Stimulated activated CD8-positive, alpha-beta memory T cell treated with anti-CD3 and anti-CD28 coated beads, Interleukin-12 subunit alpha, Interleukin-12 subunit beta, amount 100 ng/mL, for 1 hour (primary cell): Measurements from ENCODE around the gene SPECC1L.

ENCODE experiments used
- DNase-seq: peaks from one replicate; pipeline ENCODE4 v3.0.0-alpha.2; 2020; ENCODE audit warnings: low read depth

SPECC1L gene

DNA sequence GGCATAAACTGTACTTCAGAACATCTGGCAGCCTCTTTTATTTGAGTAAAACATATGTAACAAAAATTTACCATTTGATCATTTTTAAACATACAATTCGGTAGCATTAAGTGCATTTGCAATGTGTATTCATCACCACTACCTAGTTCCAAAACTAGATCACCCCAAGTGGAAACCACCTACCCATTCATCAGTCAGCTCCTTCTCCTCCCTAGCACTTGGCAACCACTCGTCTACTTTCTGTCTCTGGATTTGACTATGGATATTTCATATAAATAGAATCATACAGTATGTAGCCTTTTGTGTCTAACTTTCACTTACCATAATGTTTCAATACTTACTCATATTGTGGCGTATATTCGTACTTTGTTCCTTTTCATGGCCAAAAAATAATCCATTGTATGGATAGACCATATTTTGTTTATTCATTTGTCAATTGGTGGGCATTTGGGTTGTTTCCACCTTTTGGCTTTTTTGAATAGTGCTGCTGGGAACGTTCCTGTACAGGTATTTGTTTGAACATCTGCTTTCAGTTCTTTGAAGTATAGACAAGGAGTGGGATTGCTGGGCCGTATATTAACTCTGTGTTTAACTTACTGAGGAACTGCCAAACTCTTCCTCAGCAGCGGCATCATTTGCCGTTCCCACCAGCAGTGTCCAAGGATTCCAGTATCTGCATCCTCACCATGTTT lies 129.5 kb downstream of the SPECC1L start:
- no peak for DNase-seq

DNA sequence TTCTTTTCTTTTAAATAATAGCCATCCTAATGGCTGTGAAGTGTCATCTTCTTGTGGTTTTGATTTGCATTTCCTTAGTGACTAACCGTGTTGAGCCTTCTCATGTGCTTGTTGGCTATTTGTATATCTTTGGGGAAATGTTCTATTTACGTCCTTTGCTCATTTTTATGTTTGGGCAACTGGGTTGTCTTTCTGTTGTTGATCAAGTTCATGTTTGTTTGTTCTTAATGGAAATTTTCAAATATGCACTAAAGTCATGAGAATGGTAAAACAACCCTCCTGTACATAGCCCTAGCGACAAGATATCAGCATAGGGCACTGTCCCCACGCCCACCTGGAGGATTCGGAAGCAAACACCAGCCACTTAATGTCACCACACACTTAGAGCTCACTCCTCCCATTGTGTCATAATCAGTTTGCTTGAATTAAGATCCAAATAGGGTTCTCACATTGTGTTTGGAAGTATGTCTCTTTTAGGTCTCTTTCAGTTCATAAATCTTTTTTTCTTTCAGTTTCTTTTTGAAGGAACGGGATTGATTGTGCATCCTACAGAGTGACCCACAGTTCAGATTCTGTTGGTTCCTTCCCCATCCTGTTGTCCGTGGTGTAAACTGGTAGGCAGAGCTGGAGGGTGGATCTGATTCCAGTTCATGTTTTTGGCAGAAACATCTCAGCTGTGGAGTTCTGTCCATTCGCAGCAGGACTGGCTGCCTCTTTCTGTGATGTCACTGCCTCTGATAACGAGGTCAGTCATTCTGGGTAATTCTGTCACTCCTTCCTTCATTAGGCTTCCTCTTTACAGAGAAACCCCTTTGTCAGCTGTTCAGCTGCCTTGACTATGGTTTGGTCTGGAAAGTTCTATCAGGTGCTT lies 130.3 kb downstream of the SPECC1L start:
- no peak for DNase-seq

DNA sequence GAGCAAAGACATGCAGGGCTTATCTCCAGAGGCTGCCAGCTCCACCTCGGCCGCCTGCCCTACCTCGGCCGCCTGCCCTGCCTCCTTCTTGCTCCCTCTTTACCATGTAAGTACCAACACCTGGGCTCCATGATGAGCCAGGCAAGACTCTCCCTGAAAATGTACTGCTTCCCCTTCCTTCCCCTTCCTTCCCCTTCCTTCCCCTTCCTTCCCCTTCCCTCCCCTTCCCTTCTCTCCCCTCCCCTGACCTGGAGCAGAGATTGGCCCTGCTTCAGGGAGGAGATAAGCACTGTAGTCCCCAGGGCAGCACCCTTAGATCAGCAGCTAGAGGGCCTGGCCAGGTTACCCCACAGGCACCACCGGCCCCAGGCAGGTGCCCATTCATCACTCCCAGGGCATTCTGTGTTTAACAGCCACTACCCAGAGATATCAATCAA lies 131.3 kb downstream of the SPECC1L start:
- DNase-seq = no peak

DNA sequence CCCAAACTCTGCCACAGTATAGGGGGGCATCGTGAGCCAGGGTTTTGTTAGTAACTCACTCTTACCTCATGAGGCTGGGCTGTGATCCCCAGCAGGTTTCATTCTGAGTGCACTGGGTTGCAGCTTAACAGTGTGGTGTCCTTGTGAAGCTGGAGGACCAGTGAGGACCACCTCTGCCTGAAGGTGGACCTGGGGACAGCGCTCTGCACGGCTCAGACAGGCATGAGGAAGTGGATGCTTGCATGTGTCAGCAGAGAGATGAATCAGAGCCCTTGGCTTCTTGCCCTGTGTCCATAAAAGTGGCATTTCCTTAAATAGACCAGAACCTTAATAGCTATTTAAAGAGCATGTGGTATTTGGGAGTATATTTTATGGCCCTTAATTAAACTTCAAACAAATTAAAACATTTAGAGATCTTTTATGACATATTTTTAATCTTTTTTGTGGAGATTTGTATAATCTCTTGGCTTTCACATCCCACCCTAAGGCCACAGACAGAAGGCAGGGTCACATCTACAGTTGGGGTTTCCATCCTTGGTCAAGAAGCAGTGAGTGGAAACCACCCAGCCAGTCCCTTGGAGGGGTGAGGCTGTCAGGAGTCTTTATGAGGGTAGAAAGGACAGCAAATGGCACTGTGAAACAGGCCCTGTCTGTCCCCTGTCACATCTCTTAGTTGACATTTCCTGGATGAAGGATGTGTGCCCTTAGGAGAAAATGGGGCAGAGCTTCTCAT lies 132.0 kb downstream of the SPECC1L start:
- no peak for DNase-seq

DNA sequence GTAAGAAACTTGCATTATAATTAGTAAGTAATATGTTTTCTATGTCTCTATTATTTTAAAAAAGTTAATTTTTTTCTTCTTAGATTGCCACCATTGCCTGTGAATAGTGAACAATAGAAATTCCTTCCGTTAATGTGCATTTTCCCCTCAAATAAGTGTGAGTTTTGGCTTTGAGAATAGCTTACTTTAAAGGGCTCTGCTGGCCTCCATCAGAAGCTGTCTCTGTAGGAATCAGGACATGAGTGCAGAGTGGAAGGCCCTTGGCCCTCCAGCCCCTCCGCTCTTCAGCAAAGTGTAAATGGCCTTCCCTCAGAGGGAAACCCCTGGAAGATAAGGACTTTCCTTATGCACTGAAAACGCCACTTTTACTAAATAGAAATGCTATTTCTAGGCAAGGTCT lies 132.7 kb downstream of the SPECC1L start:
- no peak for DNase-seq

DNA sequence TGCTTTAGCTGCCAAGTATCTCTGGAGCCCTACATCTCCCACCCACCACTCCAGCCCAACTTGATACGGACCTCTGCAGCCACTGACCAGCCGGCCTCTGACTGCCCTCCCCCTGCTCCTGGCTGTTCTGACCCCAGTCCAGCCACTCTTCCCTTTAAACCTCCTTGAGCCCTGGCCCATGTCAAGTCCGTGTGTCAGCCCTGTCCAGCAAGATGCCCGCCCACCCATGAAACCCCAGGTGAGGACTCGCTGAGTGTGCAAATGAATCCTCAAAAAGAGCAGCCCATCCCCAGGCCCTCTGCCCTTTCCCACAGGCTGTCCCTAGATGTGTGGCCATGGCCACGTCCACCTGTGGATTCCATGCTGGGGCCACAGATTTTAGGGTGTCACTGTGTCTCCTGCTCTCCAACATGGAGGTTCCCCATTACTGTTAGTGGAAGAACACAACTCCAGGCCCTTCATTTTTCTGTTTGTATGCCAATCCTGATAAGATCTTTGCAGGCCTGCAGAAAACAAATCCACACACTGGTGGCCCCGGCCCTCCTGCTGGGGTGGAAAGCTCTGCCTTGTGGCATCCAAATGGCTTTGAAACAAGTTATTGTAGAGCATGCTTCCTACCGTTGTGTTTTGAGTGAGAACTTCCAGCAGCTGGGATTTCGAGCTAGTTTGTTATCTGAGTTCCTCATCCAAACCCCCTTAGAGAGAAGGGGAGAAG lies 134.1 kb downstream of the SPECC1L start:
- DNase-seq = no peak

DNA sequence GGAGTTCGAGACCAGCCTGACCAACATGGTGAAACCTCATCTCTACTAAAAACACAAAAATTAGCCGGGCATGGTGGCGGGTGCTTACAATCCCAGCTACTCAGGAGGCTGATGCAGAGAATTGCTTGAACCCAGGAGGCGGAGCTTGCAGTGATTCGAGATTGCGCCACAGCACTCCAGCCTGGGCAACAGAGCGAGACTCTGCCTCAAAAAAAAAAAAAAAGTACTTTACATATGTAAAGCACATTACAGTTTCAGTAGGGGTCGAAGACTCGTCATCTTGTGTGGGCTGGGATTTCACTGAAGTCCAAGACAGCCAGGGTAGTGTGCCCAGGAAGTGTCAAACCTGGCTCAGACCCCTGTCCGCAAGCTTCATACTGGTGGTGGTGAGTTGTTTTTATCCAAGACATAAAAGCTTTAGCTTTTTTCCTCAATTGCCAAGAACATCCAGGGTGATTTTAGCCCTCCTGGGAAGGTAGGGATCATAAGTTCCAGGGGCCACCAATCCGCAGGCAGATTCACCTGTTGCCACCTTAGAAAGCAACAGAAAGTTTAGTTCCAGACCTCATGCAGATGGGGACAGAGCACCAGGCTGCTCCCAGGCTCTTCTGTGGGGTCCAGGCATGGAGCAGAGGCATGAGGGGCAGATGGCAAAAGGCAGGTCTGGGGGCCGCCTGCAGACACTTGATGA lies 135.1 kb downstream of the SPECC1L start:
- no peak for DNase-seq

DNA sequence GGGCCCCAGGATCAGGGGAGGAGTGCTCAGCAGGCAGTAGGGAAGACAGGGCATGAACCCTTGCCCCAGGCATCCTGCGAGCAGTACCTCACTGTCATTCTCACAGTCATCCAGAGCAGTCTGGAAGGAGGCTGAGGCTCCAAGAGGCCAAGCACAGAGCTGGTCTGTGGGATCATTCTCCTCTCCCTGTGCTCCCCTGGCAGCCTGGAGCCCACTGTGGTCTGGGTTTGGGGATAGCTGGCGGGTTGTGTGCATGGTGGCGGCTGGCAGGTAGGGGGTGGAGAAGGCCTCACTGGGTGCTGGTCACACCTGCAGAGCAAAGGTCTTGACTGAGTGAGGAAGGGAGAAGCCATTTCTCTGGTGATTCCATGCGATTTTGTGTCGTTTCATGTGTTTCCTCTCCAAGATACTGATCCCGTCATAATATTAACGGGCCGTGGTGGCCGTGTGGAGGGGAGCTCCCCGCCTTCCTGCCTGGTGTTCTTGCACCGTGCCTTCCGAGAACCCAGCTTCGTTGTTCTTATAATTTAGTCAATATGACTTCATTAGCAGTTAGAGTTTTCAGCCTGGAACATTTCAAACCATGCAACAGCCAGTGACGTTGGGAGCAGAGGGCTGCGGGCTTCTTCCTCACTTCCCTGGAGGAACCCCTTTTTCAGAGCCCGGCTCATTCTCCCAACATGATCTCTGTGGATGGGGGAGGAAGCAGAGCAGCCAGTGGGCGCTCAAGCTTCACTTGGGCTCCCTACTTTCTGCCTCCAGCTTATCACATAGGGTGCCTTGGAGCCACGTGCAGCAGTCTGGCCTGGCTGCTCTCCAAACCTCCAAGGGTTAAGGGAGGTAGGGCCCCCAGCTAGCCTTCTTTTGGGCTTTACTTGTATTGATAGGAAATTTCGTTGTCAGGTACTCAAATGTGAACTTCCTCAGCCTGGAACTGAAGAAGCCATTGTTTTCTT lies 136.0 kb downstream of the SPECC1L start:
- no peak for DNase-seq

DNA sequence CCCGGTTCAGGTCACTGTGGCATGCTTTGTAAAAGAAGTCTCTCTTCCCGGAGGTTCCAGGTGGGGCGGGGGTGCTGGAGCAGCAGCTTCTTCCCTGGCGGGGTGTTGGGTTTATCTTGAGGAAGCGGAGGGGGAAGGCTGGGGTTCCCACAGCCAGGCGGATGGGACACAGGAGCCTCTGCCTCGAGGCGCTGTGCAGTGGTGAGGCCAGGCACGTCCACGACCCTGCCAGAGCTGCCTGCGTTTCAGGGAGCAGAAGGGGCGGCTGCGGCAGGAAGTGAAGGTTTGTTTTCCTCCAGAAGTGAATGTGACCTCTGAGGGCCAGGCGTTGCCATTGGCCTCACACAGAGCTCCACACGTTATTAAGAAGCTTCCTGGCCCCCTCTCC lies 136.6 kb downstream of the SPECC1L start:
- no peak for DNase-seq

DNA sequence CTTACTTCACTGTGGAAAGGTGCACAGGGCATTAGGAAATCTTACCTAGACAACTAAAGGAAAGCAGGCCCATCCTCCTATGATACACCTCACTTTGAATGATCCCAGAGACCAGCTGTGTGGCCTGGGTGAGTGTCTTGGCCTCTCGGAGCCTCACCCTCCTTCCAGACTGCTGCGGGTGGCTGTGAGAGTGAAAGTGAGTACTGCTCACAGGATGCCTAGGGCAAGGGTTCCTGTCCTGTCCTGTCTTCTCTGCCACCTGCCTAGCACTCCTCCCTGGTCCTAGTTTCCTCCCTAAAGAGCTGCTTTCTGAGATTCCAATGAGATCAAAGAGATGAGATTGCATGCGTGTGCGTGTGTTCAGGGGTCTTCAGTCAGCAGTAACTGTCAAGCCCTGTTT lies 137.3 kb downstream of the SPECC1L start:
- no peak for DNase-seq

DNA sequence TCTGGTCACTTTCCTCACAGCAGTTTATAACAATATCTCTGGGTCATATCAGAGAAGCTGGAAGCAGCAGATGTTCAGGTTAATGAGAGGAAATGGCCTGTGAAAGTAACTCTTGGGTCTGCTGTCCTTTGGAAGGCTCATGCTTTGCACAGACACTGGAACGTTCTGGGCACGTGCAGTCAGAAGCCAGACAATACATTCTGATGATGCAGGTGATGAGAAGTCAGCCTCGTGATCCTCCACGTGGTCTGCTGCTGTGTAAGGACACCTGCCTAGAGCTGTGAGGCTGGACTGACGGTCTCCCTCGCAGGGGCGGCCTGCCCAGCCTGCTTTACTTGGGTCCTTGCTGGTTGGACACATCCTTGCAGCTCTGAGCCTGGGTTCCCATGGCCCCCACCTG lies 138.0 kb downstream of the SPECC1L start:
- DNase-seq = no peak

DNA sequence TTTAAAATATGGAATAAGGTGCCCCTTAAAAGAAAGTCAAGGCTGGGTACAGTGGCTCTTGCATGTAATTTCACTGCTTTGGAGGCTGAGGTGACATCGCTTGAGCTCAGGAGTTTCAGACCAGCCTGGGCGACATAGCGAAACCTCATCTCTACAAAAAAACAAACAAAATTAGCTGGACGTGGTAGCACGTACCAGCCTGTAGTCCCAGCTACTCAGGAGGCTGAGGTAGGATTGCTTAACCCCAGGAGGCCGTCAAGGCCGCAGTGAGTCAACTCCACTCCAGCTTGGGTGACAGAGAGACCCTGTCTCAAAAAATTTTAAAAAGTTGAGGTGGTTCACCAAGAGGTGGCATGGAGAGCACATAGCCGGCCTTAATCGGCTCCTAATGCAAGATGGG lies 139.1 kb downstream of the SPECC1L start:
- DNase-seq = no peak

DNA sequence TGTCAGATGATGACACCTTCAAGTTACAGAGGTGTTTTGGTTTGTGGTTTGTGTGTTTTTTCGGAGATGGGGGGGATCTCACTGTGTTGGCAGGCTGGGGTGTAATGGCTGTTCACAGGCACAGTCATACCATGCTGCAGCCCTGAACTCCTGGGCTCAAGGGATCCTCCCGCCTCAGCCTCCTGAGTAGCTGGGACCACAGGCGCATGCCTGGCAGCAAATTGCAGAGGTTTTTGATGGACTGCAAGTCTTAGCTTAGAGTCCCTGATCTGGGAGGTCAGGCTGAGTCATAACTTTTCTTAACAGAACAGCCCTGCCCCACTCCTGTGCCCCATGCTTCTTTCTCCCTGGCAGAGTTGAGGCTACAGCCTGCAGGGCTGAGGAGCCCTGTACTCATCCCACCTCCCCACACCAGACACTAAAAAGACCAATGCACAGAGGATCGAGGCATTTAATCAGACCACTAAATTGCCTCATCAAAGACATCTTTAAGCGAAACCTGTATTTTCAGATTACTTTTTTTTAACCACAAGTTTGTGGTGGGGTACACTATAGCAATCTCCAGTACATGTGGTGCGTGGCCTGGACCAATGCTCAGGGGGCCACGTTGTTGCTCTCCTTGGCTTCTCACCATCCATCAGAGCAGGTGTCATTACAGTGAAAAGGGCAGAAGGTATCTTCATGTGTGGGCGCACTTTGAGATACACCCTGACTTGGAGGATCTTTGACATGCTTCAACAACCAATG lies 139.7 kb downstream of the SPECC1L start:
- DNase-seq = no peak

DNA sequence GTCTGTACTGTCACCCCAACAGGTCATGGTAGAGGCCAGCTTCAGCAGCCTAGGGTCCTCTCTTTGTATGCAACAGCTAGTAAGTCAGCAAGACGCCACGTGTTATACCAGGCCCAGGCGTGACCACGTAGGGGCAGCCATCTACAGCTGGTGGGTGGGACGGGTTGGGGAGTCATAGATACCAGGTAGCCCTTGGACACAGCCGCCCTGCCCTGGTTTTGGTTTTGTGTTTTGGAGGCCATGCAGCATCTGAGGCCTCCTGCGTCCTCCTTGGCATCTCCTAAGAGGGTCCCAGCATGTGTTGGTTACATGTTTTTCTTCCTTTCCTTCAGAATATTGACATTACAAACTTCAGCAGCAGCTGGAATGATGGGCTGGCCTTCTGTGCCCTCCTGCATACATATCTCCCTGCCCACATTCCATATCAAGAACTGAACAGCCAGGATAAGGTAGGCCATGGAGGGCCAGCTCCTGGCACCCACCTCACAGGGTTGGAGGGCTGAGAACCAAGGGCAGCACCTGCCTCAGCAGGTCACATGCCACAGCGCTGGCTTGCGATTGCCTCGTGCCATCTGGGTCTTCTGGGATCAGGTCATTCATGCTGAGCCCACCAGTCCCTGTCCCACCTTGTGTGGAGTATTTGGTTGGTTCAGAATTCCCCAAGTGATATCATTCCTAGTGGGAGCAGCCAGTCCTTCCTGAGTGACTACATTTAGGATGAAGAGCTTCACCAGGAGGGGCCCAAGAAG lies 140.8 kb downstream of the SPECC1L start:
- no peak for DNase-seq

DNA sequence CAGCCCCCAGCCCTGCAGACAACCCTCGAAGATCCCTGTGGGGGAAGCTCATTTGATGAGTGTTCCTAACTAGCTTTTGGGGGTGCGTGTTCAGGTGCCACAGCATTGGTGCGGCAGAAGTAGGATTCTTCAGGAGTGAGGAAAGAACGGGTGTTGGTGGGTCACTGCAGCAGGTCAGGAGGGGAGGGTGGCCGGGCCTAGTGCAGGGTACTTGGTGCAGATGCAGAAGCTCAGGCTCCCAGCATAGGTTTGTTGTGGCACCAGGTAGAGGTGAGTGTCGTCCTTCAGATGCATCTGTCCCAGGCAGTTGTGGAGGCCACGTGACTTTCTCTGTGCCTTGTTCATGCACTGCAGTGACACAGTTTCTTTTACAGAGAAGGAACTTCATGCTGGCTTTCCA lies 141.6 kb downstream of the SPECC1L start:
- DNase-seq = no peak

DNA sequence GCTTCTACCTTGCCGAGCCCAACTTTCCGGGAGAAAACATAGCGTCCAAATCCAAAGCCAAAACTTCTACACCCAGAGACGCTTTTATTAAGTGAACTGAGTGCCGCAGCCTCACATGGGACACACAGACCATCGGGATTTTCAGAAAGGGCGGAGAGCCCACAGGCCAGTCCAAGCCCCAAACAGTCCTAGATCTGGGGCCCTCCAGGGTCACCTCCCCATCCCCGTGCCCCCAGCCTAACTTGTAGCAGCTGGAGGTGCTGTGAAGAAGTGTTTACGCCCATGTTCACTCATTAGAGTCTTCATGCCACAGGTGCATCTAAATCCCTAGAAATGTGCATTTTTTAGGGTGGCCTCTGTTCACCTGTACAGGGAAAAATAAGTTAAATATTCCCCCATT lies 142.6 kb downstream of the SPECC1L start:
- DNase-seq = no peak

DNA sequence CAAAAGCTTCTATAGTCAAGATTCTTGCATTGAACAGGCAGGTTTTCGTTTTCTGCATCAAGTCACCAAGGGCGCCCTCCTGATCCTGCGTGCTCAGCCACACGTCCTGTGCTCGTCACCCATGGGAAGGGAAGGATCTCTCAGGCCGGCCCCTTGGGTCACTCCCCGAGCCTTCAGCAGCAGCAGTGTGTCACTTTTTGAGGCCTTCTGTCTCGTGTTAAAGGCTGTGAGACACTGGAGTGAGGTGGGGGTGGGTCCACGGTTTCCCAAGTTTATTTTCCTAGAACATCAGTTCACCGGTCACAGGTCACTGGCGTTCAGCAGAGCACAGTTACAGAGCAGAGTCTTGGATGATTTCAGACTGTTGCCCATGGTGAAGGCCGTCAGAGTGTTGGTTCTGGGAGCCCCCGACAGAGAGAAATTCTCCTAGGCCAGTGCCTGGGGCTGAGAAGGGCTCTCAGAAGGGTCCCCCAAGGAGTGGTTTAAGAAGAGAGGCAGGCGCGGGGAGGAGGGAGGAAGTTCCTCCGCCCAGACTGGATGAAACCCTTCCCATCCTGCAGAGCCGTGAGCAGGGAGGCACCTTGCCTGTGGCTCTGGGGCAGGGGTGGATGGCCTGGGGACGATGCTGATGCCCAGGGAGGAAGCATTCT lies 143.2 kb downstream of the SPECC1L start:
- DNase-seq = no peak

DNA sequence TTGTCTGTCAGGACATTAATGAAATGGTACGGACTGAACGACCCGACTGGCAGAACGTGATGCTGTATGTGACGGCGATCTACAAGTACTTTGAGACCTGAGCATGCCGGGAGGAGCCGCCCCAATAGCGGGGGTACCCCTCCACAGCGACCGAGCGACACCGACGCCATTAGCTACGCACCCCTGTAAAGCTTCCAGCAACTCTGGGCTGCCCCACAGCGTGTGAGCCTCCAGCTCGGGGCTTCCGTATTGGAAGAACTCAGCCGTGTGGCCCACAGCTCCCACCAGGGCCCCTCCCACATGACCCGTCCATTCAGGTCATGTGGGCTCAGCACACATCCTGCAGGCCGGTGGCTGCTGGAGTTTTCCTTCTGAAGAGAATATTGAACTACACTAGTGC lies 143.9 kb downstream of the SPECC1L start:
- no peak for DNase-seq
